Ramos (cell line): Measurements from ENCODE around the gene ATL3.
"Not testable (repeated sequence)": the region's sequence is repeated elsewhere in the genome, so short reads cannot be mapped to it uniquely, and the experiment has no call there.

Experiments
- in situ Hi-C: fragments of 300-500 bp; cut with MboI; formaldehyde crosslinking; loops from one replicate; pipeline ENCODE4 v1.14.3; 2022; ENCODE audit warnings: low sequenced_read_pairs; ENCODE audit not compliant: unreplicated experiment

Gene ATL3

DNA sequence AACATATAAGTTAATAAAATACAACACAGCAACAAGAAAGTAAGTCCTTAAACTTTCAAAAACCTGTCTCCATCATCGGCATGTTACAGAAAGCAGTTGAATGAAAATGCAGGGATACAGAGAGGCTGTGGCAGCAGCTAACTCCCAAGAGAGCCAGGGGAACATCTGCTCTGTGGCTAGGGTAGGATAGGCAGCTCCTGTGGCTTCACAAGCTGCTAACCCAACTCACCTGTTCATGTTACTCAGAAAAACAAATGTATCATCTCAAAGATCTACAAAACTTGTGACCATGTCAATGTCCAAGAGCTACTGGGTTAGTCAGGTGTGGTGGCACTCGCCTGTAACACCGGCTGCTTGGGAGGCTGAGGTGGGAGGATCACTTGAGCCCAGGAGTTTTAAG is 41.8 kb downstream of the ATL3 start:
- in situ Hi-C loops = no loop called here

DNA sequence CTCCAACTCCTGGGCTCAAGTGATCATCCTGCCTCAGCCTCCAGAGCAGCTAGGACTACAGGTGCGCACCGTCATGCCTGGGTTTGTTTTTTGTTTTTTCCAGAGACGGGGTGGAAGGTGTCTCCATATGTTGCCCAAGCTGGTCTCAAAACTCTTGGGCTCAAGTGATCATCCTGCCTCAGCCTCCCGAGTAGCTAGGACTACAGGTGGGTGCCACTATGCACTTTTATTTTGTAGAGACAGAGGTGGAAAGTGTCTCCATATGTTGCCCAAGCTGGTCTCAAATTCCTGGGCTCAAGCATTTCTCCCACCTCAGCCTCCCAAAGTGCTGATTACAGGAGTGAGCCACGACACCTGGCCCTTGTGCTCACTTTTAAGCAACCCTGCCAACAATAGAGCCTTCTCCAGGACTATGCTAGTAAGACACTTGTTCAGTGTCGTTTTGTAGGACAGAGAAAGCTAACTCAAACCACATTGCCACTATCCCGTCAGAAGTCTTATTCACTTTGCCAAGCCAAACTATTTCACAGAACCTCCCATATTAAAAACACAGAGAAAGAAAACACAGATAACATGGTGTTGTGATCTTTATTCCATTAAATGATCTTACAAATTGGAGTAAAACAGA is 47.5 kb downstream of the ATL3 start:
- in situ Hi-C loops = no loop called here

DNA sequence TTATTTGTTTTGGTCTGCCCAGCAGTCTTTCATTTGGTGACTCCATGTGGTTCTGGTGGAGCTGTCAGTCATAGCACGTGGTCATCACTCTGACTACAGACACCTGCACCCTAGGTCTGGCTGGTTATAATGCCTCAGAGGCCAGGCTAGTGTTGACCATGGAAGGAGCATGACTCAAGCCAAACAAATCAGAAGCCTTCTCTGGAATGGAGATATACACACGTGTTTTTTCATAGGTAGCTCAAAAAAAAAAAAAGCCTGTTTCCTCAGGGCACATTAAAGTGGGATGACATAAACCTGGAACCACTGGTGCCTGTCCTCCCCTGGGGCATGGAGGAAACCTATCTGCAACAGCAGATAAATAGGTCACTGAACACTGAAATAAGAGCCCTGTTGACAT is 48.9 kb downstream of the ATL3 start:
- in situ Hi-C loops = no loop called here

DNA sequence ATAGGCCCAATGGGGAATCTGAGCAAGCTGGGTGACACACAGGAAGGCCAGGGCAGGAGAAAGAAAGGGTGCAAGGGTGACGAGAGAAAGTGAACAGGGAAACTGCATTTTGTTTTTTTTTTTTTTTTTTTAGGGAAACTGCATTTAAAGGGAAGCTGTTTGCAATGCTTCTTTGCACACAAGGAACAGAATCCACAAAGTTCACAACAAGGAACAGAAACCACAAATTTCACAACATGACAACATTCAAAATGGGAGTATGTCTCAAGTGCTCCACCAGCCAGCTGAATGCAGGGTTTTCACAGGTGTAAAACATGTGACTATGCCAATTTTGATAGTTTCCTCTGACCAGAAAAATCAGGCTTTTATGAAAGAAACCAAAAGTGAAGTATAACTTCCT is 50.1 kb downstream of the ATL3 start:
- in situ Hi-C loops = no loop called here

DNA sequence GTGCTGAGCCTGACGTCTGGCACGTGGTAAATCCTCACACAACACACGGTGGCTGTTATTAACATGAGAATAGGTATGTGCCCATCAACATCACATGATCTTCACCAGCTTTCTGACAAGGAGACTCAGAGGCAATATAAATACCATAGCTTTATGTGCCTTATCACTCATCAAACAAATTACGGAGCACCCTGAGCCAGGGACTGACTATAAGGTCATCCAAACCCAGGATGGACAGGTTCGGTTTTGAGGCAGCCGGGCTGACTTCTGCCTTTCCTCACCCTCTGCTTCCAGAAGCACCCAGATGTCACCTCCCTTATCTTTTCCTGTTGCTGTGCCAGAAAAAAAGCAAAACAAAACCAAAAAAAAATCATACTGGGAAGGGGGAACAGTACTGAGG is 51.2 kb downstream of the ATL3 start:
- in situ Hi-C loops = no loop called here

DNA sequence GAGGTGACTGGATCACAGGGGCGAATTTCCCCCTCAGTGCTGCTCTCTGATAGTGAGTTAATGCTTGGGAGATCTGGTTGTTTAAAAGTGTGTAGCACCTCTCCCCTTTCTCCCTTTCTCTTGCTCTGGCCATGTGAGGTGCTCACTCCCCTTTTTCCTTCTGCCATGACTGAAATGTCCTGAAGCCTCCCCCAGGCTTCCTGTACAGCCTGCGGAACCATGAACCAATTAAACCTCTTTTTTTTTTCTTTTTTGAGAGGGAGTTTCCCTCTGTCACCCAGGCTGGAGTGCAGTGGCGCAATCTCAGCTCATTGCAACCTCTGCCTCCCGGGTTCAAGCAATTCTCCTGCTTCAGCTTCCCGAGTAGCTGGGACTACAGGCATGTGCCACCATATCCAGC is 53.5 kb downstream of the ATL3 start:
- in situ Hi-C loops = not testable (repeated sequence)

DNA sequence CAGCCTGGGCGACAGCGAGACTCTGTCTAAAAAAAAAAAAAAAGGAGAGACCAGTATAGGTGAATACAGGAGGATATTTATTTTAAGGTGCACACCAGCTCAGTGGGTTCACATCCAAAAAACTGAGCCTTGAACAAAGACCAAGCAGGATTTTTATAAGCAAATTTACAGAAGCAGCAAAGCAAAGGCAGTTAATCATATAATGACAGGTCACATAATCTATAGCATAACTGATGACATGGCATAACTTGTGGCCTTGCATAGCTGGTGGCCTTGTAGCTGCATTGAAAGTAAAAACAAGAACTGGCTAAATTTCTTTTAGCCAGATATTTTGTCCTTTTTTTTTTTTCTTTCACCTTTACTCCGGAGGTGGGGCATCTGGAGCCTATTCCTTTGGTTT is 54.2 kb downstream of the ATL3 start:
- in situ Hi-C loops = no loop called here

DNA sequence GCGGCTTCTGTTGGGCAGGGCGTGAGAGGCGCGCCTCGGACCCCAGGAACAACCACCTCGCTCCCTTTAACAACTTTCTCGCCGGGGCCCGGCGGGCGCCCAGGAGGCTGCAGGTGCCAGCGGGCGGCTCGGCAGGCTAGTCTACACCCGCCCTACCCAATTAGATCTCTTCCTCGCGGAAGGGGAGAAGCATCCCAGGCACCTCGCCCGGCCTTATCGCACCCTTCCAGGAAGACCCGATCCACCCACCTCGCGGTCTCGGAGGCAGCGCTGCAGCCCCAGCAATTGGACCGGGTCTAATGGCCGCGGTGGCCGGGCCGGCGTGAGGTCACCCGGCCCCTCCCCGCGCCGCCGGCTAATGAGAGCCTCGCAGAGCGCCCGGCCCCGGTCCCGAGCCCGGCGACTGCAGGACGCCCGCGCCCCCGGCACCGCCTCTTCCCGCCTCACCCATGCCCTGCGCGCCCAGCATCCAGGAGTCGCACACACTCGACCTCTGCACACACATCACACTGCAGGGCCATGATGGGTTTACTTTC is 57.0 kb downstream of the ATL3 start, which contains the start of gene PLAAT3:
TSS of gene PLAAT3 (minus strand) at position 298 of the 536 bp plus-strand sequence. CDS start 419 bp downstream, outside the sequence.
- in situ Hi-C loops = no loop called here

DNA sequence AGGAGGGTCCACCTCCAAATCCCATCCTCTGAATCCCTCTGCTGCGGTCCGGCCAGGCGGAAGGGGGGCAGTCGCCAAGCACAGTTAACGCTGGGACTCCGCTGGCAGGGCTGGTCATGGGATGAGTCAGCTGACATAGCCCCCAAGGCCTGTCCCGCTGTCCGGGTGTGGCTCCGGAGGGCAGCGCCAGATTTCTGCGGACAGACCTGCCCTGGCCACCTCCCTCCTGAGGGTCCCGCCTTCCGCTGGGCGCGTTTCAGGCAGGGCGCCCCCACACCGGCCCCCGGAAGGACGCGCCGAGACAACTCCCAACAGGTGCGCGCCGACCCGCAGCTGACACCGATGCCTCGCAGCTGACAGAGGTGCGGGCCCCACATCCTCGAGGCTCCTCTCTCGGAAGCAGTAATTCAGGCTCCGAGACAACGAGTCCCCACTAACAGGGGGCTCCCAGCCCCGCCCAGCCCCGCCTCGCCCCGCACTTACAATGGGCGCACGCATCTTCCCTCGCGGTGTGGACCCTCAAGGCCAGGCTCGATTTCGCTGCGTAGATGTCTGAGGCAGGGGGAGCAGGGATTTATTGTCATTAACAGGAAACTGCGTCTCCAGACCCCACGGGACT is 57.5 kb downstream of the ATL3 start:
- in situ Hi-C loops = no loop called here

DNA sequence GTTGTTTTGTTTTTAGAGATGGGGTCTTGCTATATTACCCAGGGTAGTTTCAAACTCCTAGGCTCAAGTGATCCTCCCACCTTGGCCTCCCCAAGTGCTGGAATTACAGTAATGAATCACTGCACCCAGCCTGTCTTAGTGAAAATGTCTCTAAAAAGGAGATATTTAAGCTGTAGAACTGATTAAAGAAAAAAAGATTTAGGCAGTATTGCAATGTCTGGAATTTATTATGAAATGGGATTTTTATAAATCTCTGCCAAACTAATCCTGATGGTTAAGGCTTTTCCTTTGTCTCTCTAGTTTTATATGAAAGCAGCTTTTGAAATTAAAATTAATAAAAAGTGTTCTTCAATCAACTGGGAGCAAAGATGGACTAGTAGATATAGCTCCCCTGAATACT is 59.0 kb downstream of the ATL3 start:
- in situ Hi-C loops = no loop called here

DNA sequence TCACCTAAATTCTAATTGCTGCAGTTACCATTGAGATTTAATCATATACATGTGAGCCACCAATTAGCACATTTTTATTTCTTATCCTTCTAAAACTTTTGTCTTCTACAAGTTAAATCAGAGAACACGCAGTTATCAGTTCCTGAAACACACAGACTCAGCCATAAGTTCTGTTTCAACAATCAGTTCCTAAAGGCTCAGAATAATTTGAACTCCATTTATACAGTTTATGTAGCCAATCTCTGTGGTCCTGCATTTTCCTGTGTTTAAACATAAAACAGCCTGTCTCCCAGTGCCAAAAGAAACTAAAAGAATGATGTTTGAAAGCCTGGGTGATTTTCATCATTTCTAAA is 59.8 kb downstream of the ATL3 start:
- in situ Hi-C loops = no loop called here

DNA sequence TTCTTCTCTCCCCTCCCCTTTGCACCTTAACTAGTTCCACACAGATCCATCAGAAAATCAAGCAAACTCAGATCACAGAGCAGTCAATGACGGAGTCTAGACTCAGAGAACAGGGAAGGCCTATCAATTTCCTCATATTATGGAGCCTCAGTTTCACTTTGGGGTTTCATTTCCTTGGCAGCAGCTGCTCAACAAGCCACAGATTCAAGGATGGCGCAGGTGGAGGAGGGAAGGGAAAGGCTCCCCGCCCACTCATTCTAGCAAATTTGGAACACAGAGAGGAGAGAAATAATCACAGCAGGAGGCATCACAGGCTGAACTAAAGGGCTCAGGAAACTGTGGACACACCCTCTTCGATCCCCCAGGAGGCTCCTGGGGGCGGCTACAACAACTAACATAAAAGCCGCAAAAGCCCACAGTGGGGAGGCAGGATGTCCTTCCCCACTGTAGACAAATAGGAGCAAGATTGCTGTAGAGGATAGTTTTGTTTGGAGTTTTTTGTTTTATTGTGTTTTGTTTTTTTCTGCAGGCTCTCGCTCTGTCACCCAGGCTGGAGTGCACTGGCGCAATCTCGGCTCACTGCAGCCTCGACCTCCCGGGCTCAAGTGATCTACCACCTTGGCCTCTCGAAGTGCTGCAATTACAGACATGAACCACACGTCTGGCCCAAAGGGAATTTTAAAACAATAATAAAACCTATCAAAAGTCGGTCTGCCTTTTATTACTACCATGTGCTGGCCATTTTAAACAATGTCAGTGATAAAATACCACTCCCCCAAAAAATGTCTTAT is 60.4 kb downstream of the ATL3 start:
- in situ Hi-C loops = no loop called here

DNA sequence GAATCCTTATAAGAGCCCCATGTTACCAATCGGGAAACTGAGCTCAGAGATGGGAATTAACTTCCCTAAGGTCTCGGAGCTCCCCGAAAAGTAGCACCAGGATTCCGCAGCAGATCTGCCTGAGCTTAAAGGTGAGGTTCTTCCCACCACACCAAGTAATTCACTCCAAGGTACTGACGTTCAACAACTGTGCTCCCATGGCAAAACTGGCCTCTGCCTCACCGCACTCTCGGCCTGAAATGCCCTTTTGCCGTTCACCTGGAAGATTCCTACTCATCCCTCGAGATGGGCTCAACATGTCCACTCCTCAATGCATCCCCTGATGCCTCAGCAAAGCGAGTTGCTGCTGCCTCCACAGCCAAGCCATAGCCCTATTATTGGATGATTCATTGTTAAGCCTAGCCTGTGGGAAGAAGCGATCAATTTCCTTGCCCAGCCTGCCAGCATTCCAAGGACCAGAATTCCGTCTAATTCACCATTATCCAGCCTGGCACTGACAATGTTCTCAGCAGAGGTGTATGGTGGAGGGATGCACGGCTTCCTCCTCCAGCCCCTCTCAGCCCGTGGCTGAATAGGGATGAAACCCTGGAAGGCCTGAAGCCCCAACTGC is 61.1 kb downstream of the ATL3 start:
- in situ Hi-C loops = no loop called here

DNA sequence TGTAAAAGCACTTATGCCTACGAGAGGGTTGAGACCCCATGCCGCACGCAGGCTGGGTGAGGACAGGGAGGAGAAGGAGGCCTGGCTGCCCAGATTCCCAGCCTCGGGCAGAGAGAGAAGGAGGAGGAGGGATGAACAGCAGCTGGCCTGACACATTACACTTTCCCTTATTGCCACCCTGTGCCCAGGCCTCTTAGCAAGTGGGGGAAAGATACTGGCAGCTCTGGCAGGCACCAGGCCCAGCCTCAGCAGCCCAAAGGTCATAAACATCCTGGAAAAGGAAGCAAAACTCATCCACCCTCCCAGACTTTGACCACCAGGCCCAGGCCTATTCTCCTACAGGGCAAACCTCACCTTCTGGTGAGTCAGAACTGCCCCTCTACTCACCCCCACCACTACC is 61.6 kb downstream of the ATL3 start:
- in situ Hi-C loops = no loop called here

DNA sequence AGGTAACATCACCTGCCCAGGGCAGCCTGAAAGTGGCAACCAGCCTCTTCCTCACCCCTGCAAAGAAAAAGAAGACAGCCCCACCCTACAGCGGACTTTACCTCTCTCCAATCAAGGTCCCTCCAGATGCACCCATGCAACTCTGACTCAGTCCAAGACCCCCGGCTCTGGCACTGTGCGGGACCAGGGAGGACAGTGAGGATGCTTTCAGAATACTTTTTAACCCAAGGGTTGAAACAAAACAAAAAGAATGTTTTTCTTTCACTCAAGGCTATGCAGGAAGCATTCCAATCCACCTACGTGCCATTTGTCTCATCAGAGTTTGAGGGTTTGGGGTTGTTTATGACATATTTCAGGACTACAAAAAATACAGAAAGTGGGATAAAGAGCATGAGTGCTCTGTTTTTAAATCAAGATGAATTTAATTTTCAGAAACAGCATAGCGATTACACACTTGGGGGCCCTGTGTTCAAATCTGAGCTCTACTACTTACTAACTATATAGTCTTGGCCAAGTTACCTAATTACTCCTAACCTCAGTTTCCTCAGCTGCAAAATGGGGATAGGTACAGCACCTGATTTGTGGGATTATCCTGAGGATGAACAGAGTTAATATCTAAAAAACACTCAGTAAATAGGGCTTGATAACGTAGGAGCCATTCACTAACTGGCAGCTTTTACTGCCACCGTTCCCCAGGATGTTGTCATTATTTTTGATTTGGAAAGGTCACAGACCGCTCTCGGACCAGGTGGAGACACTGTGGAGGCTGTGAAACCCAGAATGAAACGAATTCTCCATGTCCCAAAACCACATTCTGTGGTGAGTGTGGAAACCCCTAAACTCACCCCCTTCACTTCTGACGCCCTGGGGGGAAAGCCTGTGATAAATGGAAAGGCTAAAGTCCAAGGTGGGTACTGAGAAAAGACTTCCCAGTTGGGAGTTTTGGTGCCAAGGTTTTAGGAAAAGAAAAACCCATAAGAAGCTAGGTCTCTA is 62.5 kb downstream of the ATL3 start:
- in situ Hi-C loops = no loop called here

DNA sequence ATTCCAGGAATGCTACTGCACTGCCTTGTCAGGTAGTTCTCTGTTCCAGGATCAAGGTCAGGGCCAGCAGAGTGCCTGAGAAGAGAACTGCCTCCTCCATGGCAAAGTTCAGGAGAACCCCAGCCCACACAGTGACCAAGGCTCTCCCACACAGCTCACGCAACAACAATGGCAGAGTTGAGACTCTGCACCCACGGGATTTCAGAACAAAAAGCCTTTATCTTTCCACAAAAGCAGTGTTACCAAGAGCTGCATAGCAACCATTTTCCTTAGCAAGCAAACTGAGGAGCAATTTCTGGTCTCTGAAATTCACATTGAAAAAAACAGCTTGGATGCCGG is 68.0 kb downstream of the ATL3 start:
- in situ Hi-C loops = no loop called here

DNA sequence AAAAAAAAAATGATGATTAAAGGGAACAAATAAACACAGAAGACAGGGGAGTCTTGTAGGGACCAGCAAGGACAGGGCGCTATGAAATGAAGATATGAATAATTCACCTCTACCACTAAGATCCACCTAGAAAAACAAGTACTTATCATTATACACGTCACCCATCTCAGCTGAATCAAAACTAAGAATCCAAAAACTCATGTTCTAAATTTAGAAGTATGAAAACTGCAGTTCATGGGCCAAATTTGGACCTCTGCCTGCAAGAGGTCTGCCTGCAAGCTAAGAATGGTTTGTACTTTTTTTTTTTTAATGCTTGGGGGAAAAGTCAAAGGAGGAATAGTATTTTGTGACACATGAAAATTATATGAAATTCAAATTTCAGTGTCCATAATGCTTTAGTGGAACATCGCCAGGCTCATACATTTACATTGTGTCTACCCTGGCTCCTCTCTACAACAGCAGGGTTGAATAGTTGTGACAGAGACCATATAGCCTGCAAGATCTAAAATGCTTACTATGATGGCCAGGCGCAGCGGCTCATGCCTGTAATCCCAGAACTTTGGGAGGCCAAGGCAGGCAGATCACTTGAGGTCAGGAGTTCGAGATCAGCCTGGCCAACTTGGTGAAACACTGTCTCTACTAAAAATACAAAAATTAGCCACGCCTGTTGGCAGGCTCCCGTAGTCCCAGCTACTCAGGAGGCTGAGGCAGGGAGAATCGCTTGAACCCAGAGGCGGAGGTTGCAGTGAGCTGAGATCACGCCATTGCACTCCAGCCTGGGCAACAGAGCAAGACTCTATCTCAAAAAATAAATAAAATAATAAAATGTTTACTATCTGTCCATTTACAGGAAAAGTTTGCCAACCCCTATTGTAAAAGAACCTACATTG is 68.6 kb downstream of the ATL3 start:
- in situ Hi-C loops = not testable (repeated sequence)

DNA sequence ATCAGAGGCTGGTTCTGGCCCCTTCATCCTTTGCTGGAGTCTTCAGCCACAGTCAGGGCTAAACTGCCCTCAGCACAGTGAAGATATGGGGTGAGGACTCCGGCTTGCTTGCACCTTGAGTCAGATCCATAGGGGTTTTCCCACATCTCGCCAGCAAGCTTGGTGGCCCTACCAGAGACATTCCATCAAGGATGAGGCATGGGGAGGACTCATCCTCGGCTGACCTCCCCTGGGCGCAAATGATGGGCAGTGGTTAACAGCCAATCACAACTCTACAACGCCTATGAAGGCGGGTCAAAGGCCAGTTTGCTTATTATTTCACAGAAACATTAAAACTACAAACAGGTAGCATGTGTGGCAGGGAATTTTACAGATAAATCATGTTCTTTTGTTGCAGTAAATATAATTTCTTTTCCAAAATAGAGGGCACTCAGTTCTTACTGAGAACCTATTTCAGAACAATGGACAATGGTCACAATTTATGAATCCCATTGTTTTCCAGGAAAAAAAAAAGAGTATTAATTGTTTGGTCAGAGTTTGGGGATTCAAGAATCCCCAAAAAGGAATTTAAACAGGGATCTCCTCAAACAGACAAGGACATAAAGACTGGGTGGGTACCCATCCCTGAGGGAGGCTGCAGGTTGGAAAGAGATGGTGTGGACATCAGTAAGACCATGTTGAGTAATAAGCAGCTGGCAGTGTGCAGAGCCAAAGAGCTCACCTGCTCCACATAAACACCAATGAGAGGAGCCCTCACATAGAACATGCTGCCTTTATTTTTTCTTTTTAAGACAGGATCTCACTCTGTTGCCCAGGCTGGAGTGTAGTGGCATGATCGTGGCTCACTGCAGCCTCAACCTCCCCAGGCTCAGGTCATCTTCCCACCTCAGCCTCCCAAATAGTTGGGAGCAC is 71.7 kb downstream of the ATL3 start:
- in situ Hi-C loops = no loop called here
